ENCODE results near the gene PLCG2.

Gene PLCG2

DNA sequence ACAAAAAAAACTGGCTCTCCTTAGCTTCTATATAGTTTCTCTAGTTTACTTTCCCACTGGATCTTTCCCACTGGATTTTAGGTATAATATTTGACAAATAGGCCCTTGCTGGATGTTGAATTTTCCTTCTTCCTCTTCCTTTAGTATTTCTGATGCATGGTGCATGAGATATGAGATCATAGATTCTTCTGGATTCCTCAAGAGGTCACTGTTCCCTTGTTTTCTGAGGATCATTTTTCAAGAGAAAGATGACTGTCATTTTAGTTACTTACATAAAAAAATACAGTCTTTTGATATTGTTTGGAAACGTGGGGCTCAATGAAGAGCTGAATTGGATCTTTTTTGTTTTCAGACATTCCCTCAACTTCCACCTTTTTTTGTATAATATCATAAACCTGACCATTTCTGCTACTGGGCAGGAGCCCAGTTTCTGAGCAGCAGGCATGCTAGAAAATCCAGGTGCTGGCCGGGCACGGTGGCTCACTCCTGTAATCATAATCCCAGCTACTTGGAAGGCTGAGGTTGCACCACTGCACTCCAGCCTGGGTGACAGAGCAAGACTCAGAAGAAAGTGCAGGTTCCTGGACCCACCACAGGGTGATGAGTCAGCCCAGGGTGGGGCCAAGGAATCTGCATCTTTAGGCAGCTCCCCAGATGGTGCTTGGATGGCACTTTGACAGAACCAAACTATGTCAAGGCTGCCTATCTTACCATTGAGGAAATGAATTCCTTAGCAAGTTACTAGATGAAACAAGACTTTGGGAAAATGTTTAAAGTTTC is 161.9 kb downstream of the PLCG2 start:
- no peak for DNase-seq (ENCODE audit: extremely low spot score)
- TF ChIP-seq BHLHE40 (IDR thresholded peaks at IDR 0.05; ENCODE audit: borderline replicate concordance) (no peak), FOXA1 (IDR thresholded peaks at IDR 0.05) (no peak), LEF1 (IDR thresholded peaks at IDR 0.05; ENCODE audit: borderline replicate concordance) (no peak), ZNF384 (IDR thresholded peaks at IDR 0.05) (no peak), SP1 (IDR thresholded peaks at IDR 0.05) (no peak), SUZ12 (IDR thresholded peaks at IDR 0.05) (no peak), NFRKB (IDR thresholded peaks at IDR 0.05) (no peak), L3MBTL2 (conservative IDR thresholded peaks at IDR 0.05) (no peak), FOXK2 (IDR thresholded peaks at IDR 0.05) (no peak), ELF4 (IDR thresholded peaks at IDR 0.05) (no peak), CTBP1 (IDR thresholded peaks at IDR 0.05; ENCODE audit: borderline replicate concordance) (no peak), HDGF (IDR thresholded peaks at IDR 0.05; ENCODE audit: borderline replicate concordance) (no peak), FOXM1 (IDR thresholded peaks at IDR 0.05; ENCODE audit: borderline replicate concordance) (no peak), TARDBP (IDR thresholded peaks at IDR 0.05) (no peak), ARNT (IDR thresholded peaks at IDR 0.05) (no peak)
- TF ChIP-seq, protein P1, sequence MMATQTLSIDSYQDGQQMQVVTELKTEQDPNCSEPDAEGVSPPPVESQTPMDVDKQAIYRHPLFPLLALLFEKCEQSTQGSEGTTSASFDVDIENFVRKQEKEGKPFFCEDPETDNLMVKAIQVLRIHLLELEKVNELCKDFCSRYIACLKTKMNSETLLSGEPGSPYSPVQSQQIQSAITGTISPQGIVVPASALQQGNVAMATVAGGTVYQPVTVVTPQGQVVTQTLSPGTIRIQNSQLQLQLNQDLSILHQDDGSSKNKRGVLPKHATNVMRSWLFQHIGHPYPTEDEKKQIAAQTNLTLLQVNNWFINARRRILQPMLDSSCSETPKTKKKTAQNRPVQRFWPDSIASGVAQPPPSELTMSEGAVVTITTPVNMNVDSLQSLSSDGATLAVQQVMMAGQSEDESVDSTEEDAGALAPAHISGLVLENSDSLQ (IDR thresholded peaks at IDR 0.05), result no peak
- POLR2A ChIA-PET, result no interaction called here
- CTCF ChIA-PET, result interaction anchor here (0.6 to 1.0 kb wide), 5 partner anchors 9 to 289 kb away, joined by 3 to 4 read pairs (median 4); no protein-coding TSS in a partner anchor

DNA sequence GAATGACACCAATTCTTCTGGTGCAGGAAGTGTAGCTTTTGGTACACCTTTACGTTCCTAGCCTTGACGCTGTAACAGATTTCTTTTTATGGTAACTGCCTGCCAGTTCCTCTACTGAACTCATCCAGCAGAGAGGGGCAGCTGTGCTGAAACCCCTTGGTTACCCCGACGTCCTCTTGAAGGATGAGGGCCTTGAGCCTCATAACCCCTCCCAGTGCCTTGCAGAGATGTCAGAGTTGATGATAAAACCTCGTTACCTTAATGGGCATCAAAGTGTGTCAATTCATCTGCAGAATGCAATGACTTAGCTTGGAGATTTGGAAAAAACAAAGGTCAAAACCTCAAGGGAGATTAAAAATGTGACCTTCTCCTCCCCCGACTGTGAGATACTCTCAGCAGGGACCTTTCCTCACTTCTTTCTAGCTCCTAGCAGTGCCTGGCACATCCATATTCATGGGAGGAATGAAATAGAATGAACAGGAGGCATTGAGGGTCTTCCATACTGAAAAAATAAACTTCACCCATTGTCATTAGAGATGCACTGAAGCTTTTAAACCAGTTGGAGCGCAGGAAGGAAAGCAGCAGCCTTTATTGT is 163.0 kb downstream of the PLCG2 start:
- no peak for DNase-seq (ENCODE audit: extremely low spot score)
- TF ChIP-seq TARDBP (IDR thresholded peaks at IDR 0.05) (no peak), HDGF (IDR thresholded peaks at IDR 0.05; ENCODE audit: borderline replicate concordance) (no peak), ELF4 (IDR thresholded peaks at IDR 0.05) (no peak), LEF1 (IDR thresholded peaks at IDR 0.05; ENCODE audit: borderline replicate concordance) (no peak), FOXK2 (IDR thresholded peaks at IDR 0.05) (no peak), ARNT (IDR thresholded peaks at IDR 0.05) (no peak), L3MBTL2 (conservative IDR thresholded peaks at IDR 0.05) (no peak), NFRKB (IDR thresholded peaks at IDR 0.05) (no peak), CTBP1 (IDR thresholded peaks at IDR 0.05; ENCODE audit: borderline replicate concordance) (no peak), SP1 (IDR thresholded peaks at IDR 0.05) (no peak), FOXA1 (IDR thresholded peaks at IDR 0.05) (no peak), ZNF384 (IDR thresholded peaks at IDR 0.05) (no peak), SUZ12 (IDR thresholded peaks at IDR 0.05) (no peak), BHLHE40 (IDR thresholded peaks at IDR 0.05; ENCODE audit: borderline replicate concordance) (no peak), FOXM1 (IDR thresholded peaks at IDR 0.05; ENCODE audit: borderline replicate concordance) (no peak)
- ChIA-PET CTCF (interaction anchor here (1.0 kb wide), 1 partner anchor 288 kb away, joined by 3 read pairs; no protein-coding TSS in a partner anchor), POLR2A (no interaction called here)

DNA sequence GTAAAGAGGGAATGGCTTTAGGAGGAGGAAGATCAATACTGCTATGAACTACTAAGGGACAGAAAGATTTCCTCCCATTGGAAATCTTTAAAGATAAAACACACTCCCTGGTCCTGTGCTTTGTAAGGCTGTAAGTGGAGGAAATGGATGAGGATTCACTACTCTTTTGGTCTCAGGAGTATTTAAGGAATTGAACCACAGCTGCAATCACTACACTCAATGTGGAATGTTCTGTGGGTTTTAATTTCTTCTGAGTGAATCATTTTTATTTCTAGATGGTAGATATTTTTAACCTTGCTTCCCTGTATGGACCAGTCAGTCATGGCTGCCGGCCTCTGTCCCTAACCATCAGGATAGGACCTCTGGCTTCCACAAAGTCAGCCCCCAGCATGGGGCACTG is 166.6 kb downstream of the PLCG2 start:
- DNase-seq (ENCODE audit: extremely low spot score), result no peak
- TF ChIP-seq SUZ12 (IDR thresholded peaks at IDR 0.05), result no peak
- no peak for TF ChIP-seq BHLHE40 (IDR thresholded peaks at IDR 0.05; ENCODE audit: borderline replicate concordance)
- TF ChIP-seq FOXM1 (IDR thresholded peaks at IDR 0.05; ENCODE audit: borderline replicate concordance), result no peak
- TF ChIP-seq TARDBP (IDR thresholded peaks at IDR 0.05), result no peak
- TF ChIP-seq SP1 (IDR thresholded peaks at IDR 0.05), result no peak
- TF ChIP-seq, protein P1 (IDR thresholded peaks at IDR 0.05), result no peak
- no peak for TF ChIP-seq ZNF384 (IDR thresholded peaks at IDR 0.05)
- TF ChIP-seq ELF4 (IDR thresholded peaks at IDR 0.05), result no peak
- TF ChIP-seq HDGF (IDR thresholded peaks at IDR 0.05; ENCODE audit: borderline replicate concordance), result no peak
- TF ChIP-seq FOXK2 (IDR thresholded peaks at IDR 0.05), result no peak
- TF ChIP-seq FOXA1 (IDR thresholded peaks at IDR 0.05), result no peak
- no peak for TF ChIP-seq L3MBTL2 (conservative IDR thresholded peaks at IDR 0.05)
- no peak for TF ChIP-seq ARNT (IDR thresholded peaks at IDR 0.05)
- TF ChIP-seq CTBP1 (IDR thresholded peaks at IDR 0.05; ENCODE audit: borderline replicate concordance), result no peak
- no peak for TF ChIP-seq LEF1 (IDR thresholded peaks at IDR 0.05; ENCODE audit: borderline replicate concordance)
- TF ChIP-seq NFRKB (IDR thresholded peaks at IDR 0.05), result no peak
- CTCF ChIA-PET, result no interaction called here
- POLR2A ChIA-PET, result no interaction called here

DNA sequence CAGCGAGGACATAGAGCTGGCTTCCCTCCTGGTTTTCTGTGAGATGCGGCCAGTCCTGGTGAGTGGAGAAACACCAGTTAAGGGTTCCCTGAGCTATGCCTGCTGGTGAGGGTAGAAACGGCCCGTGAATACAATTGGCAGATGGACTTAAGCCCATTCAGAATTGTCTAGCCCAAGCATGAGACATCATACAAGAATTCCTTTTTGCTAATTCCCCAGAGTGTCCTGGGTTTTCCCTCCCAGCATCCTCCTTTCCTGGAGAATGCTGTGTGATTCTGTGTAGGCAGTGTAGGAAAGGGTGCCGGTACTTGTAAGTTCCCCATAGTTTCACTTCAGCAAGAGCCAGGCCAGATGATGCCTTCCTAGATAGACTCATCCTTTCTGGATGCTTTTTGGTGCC is 167.1 kb downstream of the PLCG2 start:
- DNase-seq (ENCODE audit: extremely low spot score), result no peak
- ChIA-PET CTCF (no interaction called here), POLR2A (no interaction called here)
- no peak for TF ChIP-seq HDGF (IDR thresholded peaks at IDR 0.05; ENCODE audit: borderline replicate concordance)
- TF ChIP-seq ELF4 (IDR thresholded peaks at IDR 0.05), result no peak
- no peak for TF ChIP-seq NFRKB (IDR thresholded peaks at IDR 0.05)
- no peak for TF ChIP-seq BHLHE40 (IDR thresholded peaks at IDR 0.05; ENCODE audit: borderline replicate concordance)
- TF ChIP-seq CTBP1 (IDR thresholded peaks at IDR 0.05; ENCODE audit: borderline replicate concordance), result no peak
- TF ChIP-seq FOXM1 (IDR thresholded peaks at IDR 0.05; ENCODE audit: borderline replicate concordance), result no peak
- TF ChIP-seq ZNF384 (IDR thresholded peaks at IDR 0.05), result no peak
- no peak for TF ChIP-seq L3MBTL2 (conservative IDR thresholded peaks at IDR 0.05)
- TF ChIP-seq, protein P1 (IDR thresholded peaks at IDR 0.05), result no peak
- TF ChIP-seq LEF1 (IDR thresholded peaks at IDR 0.05; ENCODE audit: borderline replicate concordance), result no peak
- TF ChIP-seq TARDBP (IDR thresholded peaks at IDR 0.05), result no peak
- TF ChIP-seq ARNT (IDR thresholded peaks at IDR 0.05), result no peak
- TF ChIP-seq SP1 (IDR thresholded peaks at IDR 0.05), result no peak
- TF ChIP-seq FOXK2 (IDR thresholded peaks at IDR 0.05), result no peak

DNA sequence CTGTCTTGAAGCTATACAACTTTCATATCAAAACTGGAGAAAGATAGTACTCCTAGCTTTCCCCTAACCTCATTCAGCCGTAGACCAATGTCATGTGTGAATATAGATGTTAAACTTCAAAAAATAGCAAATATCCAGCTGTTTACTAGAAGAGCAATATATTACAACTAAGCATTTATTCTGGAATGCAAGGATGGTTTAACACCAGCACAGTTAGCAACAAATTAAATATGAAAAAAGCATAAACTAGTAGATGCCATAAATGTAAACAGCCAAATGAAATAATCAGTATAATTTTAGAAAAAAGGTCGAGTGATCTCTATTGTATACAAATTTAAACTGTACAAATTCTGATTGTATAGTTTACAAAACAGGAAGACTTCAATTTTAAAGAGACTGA is 172.5 kb downstream of the PLCG2 start:
- CTCF ChIA-PET, result interaction anchor here (0.6 kb wide), 1 partner anchor 10 kb away, joined by 4 read pairs; no protein-coding TSS in a partner anchor
- POLR2A ChIA-PET, result no interaction called here
- TF ChIP-seq ELF4 (IDR thresholded peaks at IDR 0.05) (no peak), L3MBTL2 (conservative IDR thresholded peaks at IDR 0.05) (no peak), FOXM1 (IDR thresholded peaks at IDR 0.05; ENCODE audit: borderline replicate concordance) (no peak), SP1 (IDR thresholded peaks at IDR 0.05) (no peak), NFRKB (IDR thresholded peaks at IDR 0.05) (no peak), LEF1 (IDR thresholded peaks at IDR 0.05; ENCODE audit: borderline replicate concordance) (no peak), CTBP1 (IDR thresholded peaks at IDR 0.05; ENCODE audit: borderline replicate concordance) (no peak), SUZ12 (IDR thresholded peaks at IDR 0.05) (no peak), TARDBP (IDR thresholded peaks at IDR 0.05) (no peak)
- TF ChIP-seq, protein P1 (IDR thresholded peaks at IDR 0.05), result no peak
- DNase-seq (ENCODE audit: extremely low spot score), result no peak
